GM12878 (cell line): ENCODE results near the gene LRRC47.

Experiments
- GATAD2B ChIP-seq: fragments of 450-650 bp; conservative IDR thresholded peaks from 2 replicates; pipeline ENCODE4 v1.6.1; 2017; ENCODE audit warnings: low read depth, mild to moderate bottlenecking, moderate library complexity
- MYC ChIP-seq: IDR thresholded peaks from 2 replicates; pipeline ENCODE4 v1.6.1; 2011; ENCODE audit warnings: mild to moderate bottlenecking, low read length, moderate library complexity, inconsistent platforms; ENCODE audit not compliant: insufficient read depth, insufficient replicate concordance, insufficient read length, severe bottlenecking
- POLR2A ChIP-seq: IDR thresholded peaks from 2 replicates; pipeline ENCODE4 v1.6.1; 2011; ENCODE audit warnings: low read depth, mild to moderate bottlenecking, low read length

GRCh38 chr1:3742439-3743298 is 53.6 kb downstream of the LRRC47 start:
- TF ChIP-seq GATAD2B (no peak), MYC (no peak), POLR2A (no peak)
